K562 (cell line): ENCODE results near the gene NDC1. TPM values are rescaled to one million over a fixed set of nuclear protein-coding genes. Genes with fewer than 3 reads are reported as not detected.

Source experiments
- ATAC-seq: fragments of 200-7000 bp; cut with Tn5 transposase; 3 replicates; pipeline ENCODE4 v1.9.1; 2020; ENCODE audit warnings: moderate library complexity
- BruUV-seq: library from RNA; stranded (reverse); fragments of 400-500 nt; replicated peaks from 2 replicates; lab custom pipeline; 2021; lab: Mats Ljungman, UMichigan
- CTCF ChIA-PET: fragments of 300-600 bp; formaldehyde crosslinking; extraction: SDS; loops from one replicate; lab custom pipeline; 2021; ENCODE audit warnings: low intra/inter-chr PET ratio; lab: Yijun Ruan, JAX
- POLR2A ChIA-PET: fragments of 300-600, 350-650 bp; sonication (Branson Sonifier 250); formaldehyde crosslinking; extraction: SDS; loops from one replicate; lab custom pipeline; 2021; ENCODE audit warnings: antibody characterized with exemption, inconsistent platforms; lab: Yijun Ruan, JAX
- DNase-seq, 4 experiments: peaks; one replicate each; pipeline versions ENCODE4 v3.0.0 to v3.0.0-alpha.2; 2011 to 2018; ENCODE audit warnings: low spot score in 3 of 4, mixed read lengths in 3 of 4; ENCODE audit errors: extremely low read depth in 1 of 4
- FAIRE-seq: peaks from 2 replicates; lab custom pipeline; 2011; peaks lifted over from hg19 to GRCh38; lab: Jason Lieb, UNC
- H2AFZ ChIP-seq: 2 replicates; pipeline ENCODE4 v1.6.0; 2011; ENCODE audit warnings: low read depth, low read length, control low read depth, inconsistent platforms
- H3K27ac ChIP-seq: fragments of 200-600 bp; 3 replicates; pipeline ENCODE4 v1.8.0; 2011; ENCODE audit warnings: low read depth, mild to moderate bottlenecking, control low read depth, inconsistent platforms, low read length, moderate library complexity, mixed read lengths; ENCODE audit errors: extremely low read depth
- H3K27me3 ChIP-seq, 2 experiments: fragments of 300-600 bp in 1 of 2; 2 replicates in 1 of 2; 3 replicates in 1 of 2; pipeline versions ENCODE4 v1.6.0 to v1.8.0; 2011; ENCODE audit warnings: inconsistent platforms in 2 of 2, low read length in 2 of 2, mild to moderate bottlenecking in 1 of 2, mixed read lengths in 1 of 2, moderate library complexity in 1 of 2; ENCODE audit not compliant: control insufficient read depth in 2 of 2, insufficient read depth in 2 of 2
- H3K36me3 ChIP-seq: fragments of 300-600 bp; 3 replicates; pipeline ENCODE4 v1.8.0; 2011; ENCODE audit warnings: mild to moderate bottlenecking, low read length, inconsistent platforms; ENCODE audit not compliant: control insufficient read depth, insufficient read depth
- H3K4me1 ChIP-seq, 2 experiments: fragments of 200-600 bp in 1 of 2; replicated peaks in 1 of 2; 2 replicates in 1 of 2; 3 replicates in 1 of 2; pipeline versions ENCODE4 v1.5.1 to v1.8.0; 2011; ENCODE audit warnings: inconsistent platforms in 2 of 2, low read length in 2 of 2, mild to moderate bottlenecking in 1 of 2, mixed read lengths in 1 of 2, moderate library complexity in 1 of 2; ENCODE audit not compliant: control insufficient read depth in 2 of 2, insufficient read depth in 2 of 2
- H3K4me2 ChIP-seq: 2 replicates; pipeline ENCODE4 v1.6.1; 2011; ENCODE audit warnings: low read length, control low read depth, inconsistent platforms, mixed read lengths; ENCODE audit not compliant: insufficient read depth
- H3K4me3 ChIP-seq: fragments of 200-600 bp; sonication (generic), shearing (Covaris generic); 2 replicates; pipeline ENCODE4 v1.5.1; 2016; ENCODE audit warnings: control low read depth, inconsistent platforms
- H3K79me2 ChIP-seq: fragments of 200-600 bp; 3 replicates; pipeline ENCODE4 v1.8.0; 2011; ENCODE audit warnings: low read length, inconsistent platforms; ENCODE audit not compliant: control insufficient read depth, insufficient read depth
- H3K9ac ChIP-seq, 2 experiments: 2 replicates each; pipeline versions ENCODE4 v1.6.0 to v1.6.1; 2011; ENCODE audit warnings: low read depth in 2 of 2, low read length in 2 of 2, control low read depth in 1 of 2, inconsistent platforms in 1 of 2, mild to moderate bottlenecking in 1 of 2, mixed read lengths in 1 of 2; ENCODE audit not compliant: insufficient read depth in 1 of 2
- H3K9me1 ChIP-seq: one replicate; pipeline ENCODE4 v1.6.0; 2011; ENCODE audit warnings: inconsistent platforms, mild to moderate bottlenecking, low read length, moderate library complexity; ENCODE audit not compliant: control insufficient read depth, insufficient read depth
- H3K9me3 ChIP-seq: replicated peaks from 2 replicates; pipeline ENCODE4 v1.5.1; 2011; ENCODE audit warnings: low read depth, low read length, inconsistent platforms; ENCODE audit not compliant: control insufficient read depth, insufficient read depth
- H4K20me1 ChIP-seq: replicated peaks from 2 replicates; pipeline ENCODE4 v1.6.1; 2011; ENCODE audit warnings: low read length, inconsistent platforms, mixed read lengths; ENCODE audit not compliant: control insufficient read depth, insufficient read depth
- FOSL1 ChIP-seq: fragments of 200-800 bp; sonication (Bioruptor generic); conservative IDR thresholded peaks from 2 replicates; pipeline ENCODE4 v1.6.1; 2016; ENCODE audit warnings: missing genetic modification characterization, missing compliant biosample characterization
- NBN ChIP-seq: fragments of 450-650 bp; IDR thresholded peaks from 2 replicates; pipeline ENCODE4 v1.6.1; 2016; ENCODE audit warnings: low read depth, mild to moderate bottlenecking
- NFIC ChIP-seq: fragments of 450-650 bp; IDR thresholded peaks from 2 replicates; pipeline ENCODE4 v1.6.1; 2017; ENCODE audit warnings: mild to moderate bottlenecking, inconsistent platforms
- PKNOX1 ChIP-seq: fragments of 450-650 bp; IDR thresholded peaks from 2 replicates; pipeline ENCODE4 v1.6.1; 2016
- REST ChIP-seq, 2 experiments: fragments of 450-650 bp; formaldehyde crosslinking in 1 of 2; IDR thresholded peaks; 2 replicates each; pipeline versions ENCODE4 v1.4.0 to v1.6.1; 2014 to 2020; ENCODE audit warnings: mild to moderate bottlenecking in 2 of 2, borderline replicate concordance in 1 of 2, low read depth in 1 of 2
- SMARCA4 ChIP-seq: fragments of 450-650 bp; IDR thresholded peaks from 2 replicates; pipeline ENCODE4 v1.6.1; 2016
- XRCC4 ChIP-seq: IDR thresholded peaks from one replicate; pipeline ENCODE4 v1.6.1; 2011; ENCODE audit not compliant: insufficient read depth, insufficient read length; ENCODE audit errors: extremely low read depth
- ZKSCAN8 ChIP-seq: fragments of 200-800 bp; sonication (Bioruptor generic); IDR thresholded peaks from 2 replicates; pipeline ENCODE4 v1.6.1; 2016; ENCODE audit warnings: missing genetic modification characterization, missing compliant biosample characterization
- WGBS: fragments of 100-300 bp; shearing (Covaris generic); methylation state at CpG from one replicate; pipeline ENCODE4 v1.1.6; 2016; ENCODE audit warnings: low coverage, mixed read lengths; ENCODE audit not compliant: insufficient coverage; ENCODE audit errors: missing lambda C conversion rate; 5-methylcytosine and 5-hydroxymethylcytosine counted together
- in situ Hi-C: fragments of 300-500 bp; cut with MboI; formaldehyde crosslinking; loops from 4 replicates; pipeline ENCODE4 v1.15.0; 2018; ENCODE audit warnings: inconsistent platforms, mixed read lengths
- intact Hi-C: fragments of 100-400 bp; cut with micrococcal nuclease; formaldehyde crosslinking; loops from 2 replicates; pipeline ENCODE4 v1.14.2; 2022
- polyA plus RNA-seq, 8 experiments: library from polyadenylated mRNA; depleted of rRNA in 4 of 8; stranded (reverse) in 5 of 8; unstranded in 3 of 8; fragments of >200 nt; fragmentation: Nextera tagmentation in 2 of 8; fragmentation: Illumina TruSeq in 1 of 8; extraction: Ambion mirVana in 2 of 8; extraction: Trizol in 1 of 8; gene quantifications; 2 replicates each; pipeline versions ENCODE4 v1.2.1 to v1.2.3, GENCODE V29; 2011 to 2014; ENCODE audit warnings: inconsistent platforms in 1 of 8, missing spikeins in 1 of 8
- total RNA-seq, 7 experiments: library from RNA; depleted of rRNA in 6 of 7; stranded (reverse); fragments of >200 nt in 6 of 7; fragmentation: Illumina TruSeq in 2 of 7; extraction: Trizol in 2 of 7; gene quantifications; 2 replicates each; pipeline versions ENCODE4 v1.2.1 to v1.2.3, GENCODE V29; 2011 to 2021; ENCODE audit warnings: low replicate concordance in 1 of 7
- TF ChIP-seq, protein P1 (sequence below): sonication (generic); formaldehyde crosslinking; IDR thresholded peaks from 2 replicates; pipeline ENCODE4 v1.8.0; 2022; ENCODE audit warnings: mild to moderate bottlenecking, missing genetic modification reagents, borderline replicate concordance
- TF ChIP-seq, protein P2 (sequence below): fragments of 250-450 bp; sonication (Bioruptor Pico); IDR thresholded peaks from 2 replicates; pipeline ENCODE4 v1.4.0; 2020

The NDC1 gene
- total and polyA plus RNA-seq, 9 of the 15 experiments (the other 6 are each of a cell fraction or from before 2014, with no cell fraction given), result 26.9 to 102 (median 64.5) TPM

DNA sequence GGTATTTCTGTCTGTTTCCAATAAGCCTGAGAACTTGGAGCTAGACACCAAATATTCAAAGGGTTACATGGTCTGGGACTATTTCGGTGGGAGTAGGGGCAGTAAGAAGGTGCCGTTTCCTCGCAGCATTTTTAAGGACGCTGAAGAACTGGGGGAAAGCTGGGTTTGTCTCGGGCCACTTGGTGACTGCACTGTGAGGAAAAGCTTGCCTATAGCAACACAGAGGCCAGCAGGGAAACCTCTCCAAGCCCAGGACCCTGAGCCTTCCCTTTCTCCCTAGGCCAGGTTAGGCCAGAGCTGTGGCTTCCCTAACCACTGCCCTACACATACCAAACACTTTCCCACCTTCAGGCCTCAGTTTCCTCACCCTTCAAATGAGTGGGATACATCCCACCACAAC lies 102.4 kb downstream of the NDC1 start:
- no peak overlapping the region for H2AFZ ChIP-seq
- peaks cover 66 to 81% of the 10 kb centered on the region in 2 experiments for H3K27me3 ChIP-seq
- no TSS peak for BruUV-seq
- no peak overlapping the region for H3K9ac ChIP-seq
- H3K9me1 ChIP-seq, result no peaks in the 10 kb centered on the region
- POLR2A ChIA-PET, result interaction anchor here (0.9 to 1.3 kb wide), 4 partner anchors 9 to 41 kb away, joined by 3 to 7 read pairs (median 3); no protein-coding TSS in a partner anchor
- no peak overlapping the region for H3K4me2 ChIP-seq
- 0% methylated on average over 5 of the region's 5 CpGs for WGBS
- no peak overlapping the region for H3K4me3 ChIP-seq
- DNase-seq (no peak), ATAC-seq (no peak), FAIRE-seq (no peak)
- H3K9me3 ChIP-seq, result no peaks in the 10 kb centered on the region
- H4K20me1 ChIP-seq, result no peaks in the 10 kb centered on the region; the same call in 1 of the 2 replicates
- CTCF ChIA-PET, result no interaction called here
- H3K4me1 ChIP-seq, result peaks cover 0 to 21% of the 10 kb centered on the region in 2 experiments; a peak in 3 of 5 replicates
- intact Hi-C loops, result no loop called here
- in situ Hi-C loops, result no loop called here
- no peaks in the 10 kb centered on the region for H3K36me3 ChIP-seq
- no peaks in the 10 kb centered on the region for H3K79me2 ChIP-seq
- no peak overlapping the region for H3K27ac ChIP-seq
- no peak for TF ChIP-seq REST (IDR thresholded peaks at IDR 0.05; ENCODE audit: borderline replicate concordance)
- TF ChIP-seq REST (CRISPR knock-in tag; IDR thresholded peaks at IDR 0.05; ENCODE audit: low read depth), result no peak
- TF ChIP-seq, protein P1, sequence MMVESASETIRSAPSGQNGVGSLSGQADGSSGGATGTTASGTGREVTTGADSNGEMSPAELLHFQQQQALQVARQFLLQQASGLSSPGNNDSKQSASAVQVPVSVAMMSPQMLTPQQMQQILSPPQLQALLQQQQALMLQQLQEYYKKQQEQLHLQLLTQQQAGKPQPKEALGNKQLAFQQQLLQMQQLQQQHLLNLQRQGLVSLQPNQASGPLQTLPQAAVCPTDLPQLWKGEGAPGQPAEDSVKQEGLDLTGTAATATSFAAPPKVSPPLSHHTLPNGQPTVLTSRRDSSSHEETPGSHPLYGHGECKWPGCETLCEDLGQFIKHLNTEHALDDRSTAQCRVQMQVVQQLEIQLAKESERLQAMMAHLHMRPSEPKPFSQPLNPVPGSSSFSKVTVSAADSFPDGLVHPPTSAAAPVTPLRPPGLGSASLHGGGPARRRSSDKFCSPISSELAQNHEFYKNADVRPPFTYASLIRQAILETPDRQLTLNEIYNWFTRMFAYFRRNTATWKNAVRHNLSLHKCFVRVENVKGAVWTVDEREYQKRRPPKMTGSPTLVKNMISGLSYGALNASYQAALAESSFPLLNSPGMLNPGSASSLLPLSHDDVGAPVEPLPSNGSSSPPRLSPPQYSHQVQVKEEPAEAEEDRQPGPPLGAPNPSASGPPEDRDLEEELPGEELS (CRISPR knock-in tag), result no peak
- TF ChIP-seq SMARCA4, result no peak
- TF ChIP-seq NBN, result no peak
- TF ChIP-seq FOSL1 (tag), result no peak
- no peak for TF ChIP-seq XRCC4
- TF ChIP-seq ZKSCAN8 (CRISPR knock-in tag), result no peak
- TF ChIP-seq, protein P2, sequence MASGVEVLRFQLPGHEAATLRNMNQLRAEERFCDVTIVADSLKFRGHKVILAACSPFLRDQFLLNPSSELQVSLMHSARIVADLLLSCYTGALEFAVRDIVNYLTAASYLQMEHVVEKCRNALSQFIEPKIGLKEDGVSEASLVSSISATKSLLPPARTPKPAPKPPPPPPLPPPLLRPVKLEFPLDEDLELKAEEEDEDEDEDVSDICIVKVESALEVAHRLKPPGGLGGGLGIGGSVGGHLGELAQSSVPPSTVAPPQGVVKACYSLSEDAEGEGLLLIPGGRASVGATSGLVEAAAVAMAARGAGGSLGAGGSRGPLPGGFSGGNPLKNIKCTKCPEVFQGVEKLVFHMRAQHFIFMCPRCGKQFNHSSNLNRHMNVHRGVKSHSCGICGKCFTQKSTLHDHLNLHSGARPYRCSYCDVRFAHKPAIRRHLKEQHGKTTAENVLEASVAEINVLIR (CRISPR knock-in tag), result no peak
- TF ChIP-seq NFIC, result no peak
- TF ChIP-seq PKNOX1, result no peak
